GM04504 (cell line): ENCODE measurements around the gene AP1S2.
"Not testable (repeated sequence)": the region's sequence is repeated elsewhere in the genome, so short reads cannot be mapped to it uniquely, and the experiment has no call there.

Source experiments
- DNase-seq: peaks from one replicate; pipeline ENCODE4 v3.0.0-alpha.2; 2012; ENCODE audit warnings: low read depth

The AP1S2 gene

GRCh38 chrX:15854712-15855567 is at the start of gene AP1S2:
Gene AP1S2 (minus strand): TSS chrX:15854813. CDS start chrX:15852524, 2,289 bp downstream.
- peak; percentile 93 for DNase-seq

GRCh38 chrX:15903186-15903681 is 48.6 kb upstream of the AP1S2 start:
- DNase-seq: no peak

GRCh38 chrX:15895334-15895733 is 40.7 kb upstream of the AP1S2 start:
- no peak for DNase-seq

- DNase-seq: no peak
Observed at GRCh38 chrX:15894724-15895123, 40.1 kb upstream of the AP1S2 start.

- DNase-seq: no peak
Observed at GRCh38 chrX:15890463-15890862, 35.9 kb upstream of the AP1S2 start.

- no peak for DNase-seq
Observed at GRCh38 chrX:15888062-15888461, 33.4 kb upstream of the AP1S2 start.

- no peak for DNase-seq
Observed at GRCh38 chrX:15883540-15883863, 28.9 kb upstream of the AP1S2 start.

GRCh38 chrX:15882704-15883539 is 28.3 kb upstream of the AP1S2 start:
- peak; percentile 12 for DNase-seq

GRCh38 chrX:15881381-15881897 is 26.8 kb upstream of the AP1S2 start:
- no peak for DNase-seq

- DNase-seq: not testable (repeated sequence)
Observed at GRCh38 chrX:15877914-15878313, 23.3 kb upstream of the AP1S2 start.

GRCh38 chrX:15877380-15877779 is 22.8 kb upstream of the AP1S2 start:
- DNase-seq: peak; percentile 25

- DNase-seq: no peak
Observed at GRCh38 chrX:15874672-15875071, 20.1 kb upstream of the AP1S2 start.

GRCh38 chrX:15873566-15873965 is 19.0 kb upstream of the AP1S2 start:
- DNase-seq: no peak

- no peak for DNase-seq
Observed at GRCh38 chrX:15870310-15870709, 15.7 kb upstream of the AP1S2 start.

GRCh38 chrX:15869695-15870094 is 15.1 kb upstream of the AP1S2 start:
- no peak for DNase-seq

- DNase-seq: no peak
Observed at GRCh38 chrX:15866147-15866546, 11.5 kb upstream of the AP1S2 start.

- no peak for DNase-seq
Observed at GRCh38 chrX:15864629-15865028, 10.0 kb upstream of the AP1S2 start.

- DNase-seq: no peak
Observed at GRCh38 chrX:15864023-15864422, 9.4 kb upstream of the AP1S2 start.

GRCh38 chrX:15860921-15861320 is 6.3 kb upstream of the AP1S2 start:
- DNase-seq: no peak

- DNase-seq: no peak
Observed at GRCh38 chrX:15858051-15858450, 3.4 kb upstream of the AP1S2 start.

- no peak for DNase-seq
Observed at GRCh38 chrX:15856636-15857035, 2.0 kb upstream of the AP1S2 start.

GRCh38 chrX:15856222-15856587 is 1.6 kb upstream of the AP1S2 start:
- DNase-seq: no peak
